HG02759 (cell line): Measurements from ENCODE around the gene HSPBAP1.

Source experiments
- ATAC-seq: cut with Tn5 transposase; IDR thresholded peaks from one replicate; pipeline ENCODE4 v1.9.1; 2021; ENCODE audit warnings: mild to moderate bottlenecking, moderate library complexity; ENCODE audit not compliant: unreplicated experiment

HSPBAP1 gene, protein sequence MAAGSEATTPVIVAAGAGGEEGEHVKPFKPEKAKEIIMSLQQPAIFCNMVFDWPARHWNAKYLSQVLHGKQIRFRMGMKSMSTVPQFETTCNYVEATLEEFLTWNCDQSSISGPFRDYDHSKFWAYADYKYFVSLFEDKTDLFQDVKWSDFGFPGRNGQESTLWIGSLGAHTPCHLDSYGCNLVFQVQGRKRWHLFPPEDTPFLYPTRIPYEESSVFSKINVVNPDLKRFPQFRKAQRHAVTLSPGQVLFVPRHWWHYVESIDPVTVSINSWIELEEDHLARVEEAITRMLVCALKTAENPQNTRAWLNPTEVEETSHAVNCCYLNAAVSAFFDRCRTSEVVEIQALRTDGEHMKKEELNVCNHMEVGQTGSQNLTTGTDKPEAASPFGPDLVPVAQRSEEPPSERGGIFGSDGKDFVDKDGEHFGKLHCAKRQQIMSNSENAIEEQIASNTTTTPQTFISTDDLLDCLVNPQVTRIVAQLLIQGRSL

DNA sequence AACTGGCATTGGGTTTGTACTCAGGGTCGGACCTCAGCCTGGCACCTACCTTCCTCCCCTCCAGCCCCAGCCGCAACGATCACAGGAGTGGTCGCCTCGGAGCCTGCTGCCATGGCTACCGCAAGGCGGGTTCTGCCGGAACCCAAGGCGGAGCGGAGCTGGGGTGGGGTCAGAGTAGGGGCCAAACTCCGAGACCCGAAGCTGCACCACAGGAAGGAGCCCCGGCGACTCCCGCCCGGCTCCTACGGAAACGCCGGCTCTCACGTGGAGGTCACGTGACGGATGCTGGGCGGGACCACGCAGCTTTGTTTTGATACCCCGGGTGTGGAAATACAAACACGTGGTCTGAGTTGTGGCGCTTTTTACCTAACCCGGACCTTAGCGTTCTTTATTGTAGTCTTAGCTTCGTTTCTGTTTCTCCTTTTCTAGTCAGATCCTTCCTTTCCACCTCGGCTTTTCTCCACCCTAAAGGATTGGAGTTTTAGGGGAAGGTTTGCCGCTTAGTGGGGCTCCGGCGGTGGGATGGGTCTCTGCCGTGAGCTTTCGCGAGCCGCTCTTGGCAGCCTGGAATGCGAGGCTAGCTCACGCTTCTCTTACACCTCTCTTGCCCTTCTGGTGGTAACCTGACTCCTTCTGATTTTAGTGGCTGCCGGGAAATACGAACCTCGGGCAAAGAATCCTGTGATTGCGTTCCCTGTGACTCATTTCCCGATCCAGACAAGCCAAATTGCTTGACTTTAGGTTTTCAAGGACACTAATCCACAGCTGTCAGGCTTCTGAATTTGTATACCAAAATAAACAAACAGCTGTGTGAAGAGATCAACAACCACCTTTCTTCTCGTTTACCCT is at the start of gene HSPBAP1:
Gene HSPBAP1, minus strand, starts transcription at position 264 of the 849 bp plus-strand sequence. Its CDS starts 151 bp downstream, at position 113.
- peak; percentile 66 for ATAC-seq

DNA sequence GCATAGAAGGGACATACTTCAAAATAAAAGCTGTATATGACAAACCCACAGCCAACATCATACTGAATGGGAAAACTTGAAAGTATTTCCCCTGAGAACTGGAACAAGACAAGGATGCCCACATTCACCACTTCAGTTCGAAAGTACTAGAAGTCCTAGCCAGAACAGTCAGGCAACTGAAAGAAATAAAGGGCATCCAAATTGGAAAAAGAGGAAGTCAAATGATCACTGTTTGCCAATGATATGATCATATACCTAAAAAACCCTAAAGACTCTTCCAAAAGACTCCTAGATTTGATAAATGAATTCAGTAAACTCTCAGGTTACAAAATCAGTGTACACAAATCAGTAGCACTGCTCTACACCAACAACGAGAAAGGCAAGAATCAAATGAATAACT is 42.0 kb upstream of the HSPBAP1 start:
- no peak for ATAC-seq

- ATAC-seq, result no peak
These were observed 34.6 kb upstream of the HSPBAP1 start for GRCh38 chr3:122828281-122828680.

GRCh38 chr3:122826278-122826677 is 32.6 kb upstream of the HSPBAP1 start:
- ATAC-seq, result no peak

- ATAC-seq, result no peak
These were observed 31.8 kb upstream of the HSPBAP1 start for GRCh38 chr3:122825460-122825859.

- no peak for ATAC-seq
These were observed 31.1 kb upstream of the HSPBAP1 start for GRCh38 chr3:122824465-122825381.

- ATAC-seq, result no peak
These were observed 23.0 kb upstream of the HSPBAP1 start for GRCh38 chr3:122816587-122816986.

GRCh38 chr3:122810734-122811133 is 17.1 kb upstream of the HSPBAP1 start:
- ATAC-seq, result no peak

DNA sequence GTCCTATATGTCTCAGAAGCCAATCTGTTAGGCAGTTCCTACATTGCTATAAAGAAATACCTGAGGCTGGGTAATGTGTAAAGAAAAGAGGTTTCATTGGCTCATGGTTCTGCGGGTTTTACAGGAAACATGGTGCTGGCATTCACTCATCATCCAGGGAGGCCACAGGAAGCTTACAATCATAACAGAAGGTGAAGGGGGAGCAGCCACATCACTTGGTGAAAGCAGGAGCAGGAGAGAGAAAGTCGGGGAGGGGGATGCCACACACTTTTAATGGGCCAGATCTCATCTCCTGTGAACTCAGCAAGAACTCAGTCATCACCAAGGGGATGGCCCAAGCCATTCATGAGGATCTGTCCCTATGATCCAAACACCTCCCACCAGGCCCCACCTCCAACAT is 10.3 kb upstream of the HSPBAP1 start:
- no peak for ATAC-seq

DNA sequence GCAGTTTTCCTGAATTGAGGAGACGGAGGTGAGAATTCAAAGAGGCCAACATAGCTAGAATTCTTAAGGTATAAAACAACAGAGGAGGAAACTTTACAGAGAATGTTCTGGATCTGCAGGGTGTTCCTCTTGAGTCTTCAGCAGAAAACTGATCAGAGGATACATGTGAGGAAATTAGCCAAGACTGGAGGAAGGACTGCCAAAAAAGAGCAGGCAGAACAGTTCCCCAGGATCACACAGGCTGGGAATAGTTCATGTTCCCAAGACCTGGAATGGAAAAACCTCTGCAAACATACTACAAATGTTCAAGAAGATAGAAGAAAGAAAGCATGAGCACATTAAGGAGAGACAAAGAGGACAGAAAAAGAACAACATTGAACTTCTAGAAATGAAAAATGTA is 8.7 kb upstream of the HSPBAP1 start:
- no peak for ATAC-seq

GRCh38 chr3:122800706-122801237 is 7.1 kb upstream of the HSPBAP1 start:
- ATAC-seq, result no peak

- no peak for ATAC-seq
These were observed 6.4 kb upstream of the HSPBAP1 start for GRCh38 chr3:122800031-122800430.

DNA sequence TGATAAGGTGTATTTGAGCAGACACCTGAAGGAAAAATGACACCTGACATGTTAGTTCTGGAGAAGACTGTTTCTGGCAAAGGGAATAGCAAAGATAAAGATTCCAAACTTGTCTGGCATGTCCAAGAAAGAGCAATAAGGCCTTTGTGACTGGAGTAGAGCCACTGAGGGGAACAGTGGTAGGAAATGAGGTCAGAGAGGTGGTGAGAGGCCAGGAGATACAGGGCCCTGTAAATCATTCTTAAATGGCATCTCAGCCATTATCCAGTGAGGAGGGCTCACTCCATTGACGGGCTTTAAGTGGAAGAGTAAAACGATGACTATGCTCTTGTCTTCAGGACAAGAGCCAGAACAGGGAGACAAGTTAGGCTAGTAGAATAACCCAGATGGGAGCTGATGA is 5.7 kb upstream of the HSPBAP1 start:
- ATAC-seq, result no peak

DNA sequence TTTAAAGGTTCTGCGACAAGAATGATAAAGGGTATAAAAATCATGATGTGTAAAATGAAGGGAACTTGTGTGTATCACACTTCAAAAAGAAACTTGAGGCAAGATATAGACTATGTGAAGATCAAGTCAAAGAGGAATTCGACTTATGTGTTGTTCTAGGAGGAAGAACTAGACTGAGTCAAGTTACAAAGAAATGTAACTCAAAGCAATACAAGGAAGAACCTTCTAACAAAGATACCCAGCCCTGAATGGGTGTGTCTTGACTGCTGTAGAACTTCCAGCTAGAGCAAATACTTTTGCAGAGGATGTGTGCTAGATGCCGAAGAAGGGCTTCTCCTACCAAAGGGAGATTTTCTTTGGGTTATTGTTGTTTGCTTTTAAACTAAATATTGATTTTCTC is 3.7 kb upstream of the HSPBAP1 start:
- ATAC-seq, result no peak

DNA sequence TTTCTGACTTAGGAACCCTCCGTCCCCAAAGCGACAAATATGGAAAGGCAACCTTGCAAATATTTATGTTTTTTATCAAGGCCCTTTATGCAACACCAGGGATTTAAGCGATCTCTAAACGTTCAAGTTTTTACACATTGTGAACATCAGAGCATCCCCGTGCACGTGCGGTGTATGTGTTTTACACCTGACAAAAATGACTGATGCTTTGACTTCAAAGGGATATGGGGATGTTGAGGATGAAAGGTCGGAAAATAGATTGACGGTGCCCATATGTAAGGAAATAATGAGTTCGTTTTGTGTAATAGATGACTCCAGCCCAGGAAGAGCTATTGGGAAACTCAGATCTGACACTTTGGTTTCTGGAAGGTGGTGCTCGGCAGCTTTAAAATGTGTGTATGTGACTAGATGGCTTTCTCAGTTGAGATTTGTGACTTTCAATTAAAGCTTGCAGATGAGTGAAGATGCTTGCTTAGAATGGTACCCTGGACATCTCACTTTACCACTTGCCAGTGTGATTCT is 2.1 kb upstream of the HSPBAP1 start:
- ATAC-seq, result no peak

DNA sequence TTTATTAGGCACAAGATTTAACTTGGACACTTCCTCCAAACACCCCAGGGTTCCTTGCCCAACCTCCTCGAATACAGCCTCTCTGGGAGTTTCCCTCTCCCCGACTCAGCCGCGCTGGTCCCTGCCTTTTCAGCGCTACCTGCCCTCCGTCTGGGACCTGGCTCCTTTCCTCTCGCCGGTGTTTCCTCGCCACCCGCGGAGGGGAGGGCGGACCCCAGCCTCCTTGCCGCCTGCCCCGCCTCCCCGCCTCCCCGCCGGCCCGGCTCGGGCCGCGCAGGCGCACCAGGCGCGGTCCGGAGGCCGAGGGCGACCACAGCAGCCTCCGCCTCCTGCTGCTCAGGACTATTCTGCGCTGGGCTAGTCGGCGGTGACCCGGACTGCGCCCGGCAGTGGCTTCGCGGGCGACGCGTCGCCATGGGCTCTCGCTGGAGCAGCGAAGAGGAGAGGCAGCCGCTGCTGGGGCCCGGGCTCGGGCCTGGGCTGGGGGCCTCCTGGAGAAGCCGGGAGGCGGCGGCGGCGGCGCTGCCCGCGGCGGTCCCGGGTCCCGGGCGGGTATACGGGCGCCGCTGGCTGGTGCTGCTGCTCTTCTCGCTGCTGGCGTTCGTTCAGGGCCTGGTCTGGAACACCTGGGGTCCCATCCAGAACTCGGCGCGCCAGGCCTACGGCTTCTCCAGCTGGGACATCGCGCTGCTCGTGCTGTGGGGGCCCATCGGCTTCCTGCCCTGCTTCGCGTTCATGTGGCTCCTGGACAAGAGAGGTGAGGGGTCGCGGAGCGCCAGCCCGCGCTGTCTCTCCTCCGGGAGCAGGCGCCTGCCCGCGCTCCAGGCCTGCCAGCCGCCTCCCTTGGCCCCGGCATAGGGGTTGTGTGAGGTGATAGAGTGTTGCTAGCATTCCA is 1.4 kb upstream of the HSPBAP1 start, which contains the start of gene SLC49A4:
Gene SLC49A4, plus strand, starts transcription at position 291 of the 895 bp plus-strand sequence. Its CDS starts 124 bp downstream, at position 415.
- peak; percentile 81 for ATAC-seq

- no peak for ATAC-seq
These were observed 800 bp upstream of the HSPBAP1 start for GRCh38 chr3:122794483-122794778.

- ATAC-seq, result no peak
These were observed 3.9 kb downstream of the HSPBAP1 start for GRCh38 chr3:122789585-122790273.

- ATAC-seq, result no peak
These were observed 5.8 kb downstream of the HSPBAP1 start for GRCh38 chr3:122787872-122788271.
